Body of pancreas (tissue), 4 donors: ENCODE results near the gene RSPO1. TPM values are rescaled to one million over a fixed set of nuclear protein-coding genes. Genes with fewer than 3 reads are reported as not detected.

Experiments used
- ATAC-seq: fragments of 150-250 bp; one replicate; pipeline ENCODE4 v1.9.1; 2016
- DNase-seq, 4 donors: peaks; one replicate each; pipeline ENCODE4 v3.0.0-alpha.2; 2019
- H3K27ac ChIP-seq, 4 donors: fragments of 200-600 bp; sonication (generic); 1 replicate in 3 of 4; 2 replicates in 1 of 4; pipeline versions ENCODE4 v1.5.1 to v1.6.1; 2016 to 2019; ENCODE audit warnings: mild to moderate bottlenecking in 1 of 4, mixed read lengths in 1 of 4, moderate library complexity in 1 of 4
- H3K27me3 ChIP-seq, 2 donors: fragments of 200-600 bp; sonication (generic); one replicate each; pipeline ENCODE4 v1.6.0; 2016; ENCODE audit warnings: mild to moderate bottlenecking in 1 of 2
- H3K36me3 ChIP-seq, 2 donors: fragments of 200-600 bp; sonication (generic); replicated peaks in 1 of 2; 2 replicates each; pipeline ENCODE4 v1.5.1; 2016; ENCODE audit warnings: low read depth in 2 of 2; ENCODE audit not compliant: insufficient read depth in 1 of 2
- H3K4me1 ChIP-seq: fragments of 200-600 bp; sonication (generic); one replicate; pipeline ENCODE4 v1.6.0; 2016
- H3K4me3 ChIP-seq, 2 donors: fragments of 200-600 bp; sonication (generic); 1 replicate in 1 of 2; 2 replicates in 1 of 2; pipeline ENCODE4 v1.5.1; 2016 to 2019
- H3K9me3 ChIP-seq, 3 donors: fragments of 200-600 bp; sonication (generic); 1 replicate in 2 of 3; 2 replicates in 1 of 3; pipeline ENCODE4 v1.5.1; 2016
- POLR2A ChIP-seq, 3 donors: fragments of 450-650 bp; IDR thresholded peaks; one replicate each; pipeline ENCODE4 v1.6.1; 2016; ENCODE audit warnings: antibody characterized with exemption in 3 of 3, mild to moderate bottlenecking in 2 of 3
- WGBS, 2 donors: methylation state at CpG; one replicate each; pipeline ENCODE4 v1.1.5; 2017; 5-methylcytosine and 5-hydroxymethylcytosine counted together
- intact Hi-C: fragments of 100-400 bp; cut with DNase I; formaldehyde crosslinking; loops from one replicate; pipeline ENCODE4 v1.15.1; 2023
- total RNA-seq, 2 donors: library from RNA; depleted of rRNA; stranded (reverse); fragments of >200 nt; gene quantifications; one replicate each; pipeline ENCODE4 v1.1.0, GENCODE V29; 2016
- TF ChIP-seq, protein P1 (sequence below), 7 experiments: fragments of 450-650 bp in 4 of 7; fragments of 200-600 bp in 3 of 7; sonication (generic) in 3 of 7; IDR thresholded peaks; one replicate each; pipeline ENCODE4 v1.5.1; 2016 to 2019; ENCODE audit warnings: antibody characterized with exemption in 7 of 7

Gene RSPO1
- total RNA-seq, 2 donors from 2014 or later = 0.66 to 1.0 TPM

DNA sequence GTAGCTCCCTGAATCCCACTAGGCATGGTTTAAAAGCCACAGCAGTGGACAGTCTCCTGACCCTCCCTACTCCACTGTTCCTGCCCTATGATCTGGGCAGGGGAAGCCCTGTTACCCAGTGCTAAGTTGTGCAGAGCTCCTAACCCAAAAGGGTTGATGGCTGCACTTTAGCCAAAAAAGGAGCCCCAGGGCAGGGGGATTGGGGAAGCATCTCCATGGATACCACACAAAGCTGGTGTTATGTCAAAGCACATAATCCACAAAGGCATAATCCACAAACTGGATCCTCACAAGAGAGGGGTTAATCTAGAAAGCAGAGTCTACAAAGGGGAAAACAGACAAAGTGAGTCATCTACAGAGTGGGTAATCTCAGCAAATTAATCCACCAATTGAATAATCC, 5.7 kb downstream of the RSPO1 start:
- DNase-seq (no peak), ATAC-seq (no peak)
- Histone ChIP-seq H3K4me1 (no peaks in the 10 kb centered on the region), H3K36me3 (no peaks in the 10 kb centered on the region), H3K27ac (no peak overlapping the region), H3K9me3 (no peaks in the 10 kb centered on the region), H3K27me3 (peaks cover 0 to 14% of the 10 kb centered on the region in 2 donors), H3K4me3 (no peak overlapping the region)
- intact Hi-C loops = no loop called here
- TF ChIP-seq, protein P1, sequence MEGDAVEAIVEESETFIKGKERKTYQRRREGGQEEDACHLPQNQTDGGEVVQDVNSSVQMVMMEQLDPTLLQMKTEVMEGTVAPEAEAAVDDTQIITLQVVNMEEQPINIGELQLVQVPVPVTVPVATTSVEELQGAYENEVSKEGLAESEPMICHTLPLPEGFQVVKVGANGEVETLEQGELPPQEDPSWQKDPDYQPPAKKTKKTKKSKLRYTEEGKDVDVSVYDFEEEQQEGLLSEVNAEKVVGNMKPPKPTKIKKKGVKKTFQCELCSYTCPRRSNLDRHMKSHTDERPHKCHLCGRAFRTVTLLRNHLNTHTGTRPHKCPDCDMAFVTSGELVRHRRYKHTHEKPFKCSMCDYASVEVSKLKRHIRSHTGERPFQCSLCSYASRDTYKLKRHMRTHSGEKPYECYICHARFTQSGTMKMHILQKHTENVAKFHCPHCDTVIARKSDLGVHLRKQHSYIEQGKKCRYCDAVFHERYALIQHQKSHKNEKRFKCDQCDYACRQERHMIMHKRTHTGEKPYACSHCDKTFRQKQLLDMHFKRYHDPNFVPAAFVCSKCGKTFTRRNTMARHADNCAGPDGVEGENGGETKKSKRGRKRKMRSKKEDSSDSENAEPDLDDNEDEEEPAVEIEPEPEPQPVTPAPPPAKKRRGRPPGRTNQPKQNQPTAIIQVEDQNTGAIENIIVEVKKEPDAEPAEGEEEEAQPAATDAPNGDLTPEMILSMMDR (IDR thresholded peaks at IDR 0.05) = no peak
- TF ChIP-seq POLR2A (IDR thresholded peaks at IDR 0.05) = no peak

DNA sequence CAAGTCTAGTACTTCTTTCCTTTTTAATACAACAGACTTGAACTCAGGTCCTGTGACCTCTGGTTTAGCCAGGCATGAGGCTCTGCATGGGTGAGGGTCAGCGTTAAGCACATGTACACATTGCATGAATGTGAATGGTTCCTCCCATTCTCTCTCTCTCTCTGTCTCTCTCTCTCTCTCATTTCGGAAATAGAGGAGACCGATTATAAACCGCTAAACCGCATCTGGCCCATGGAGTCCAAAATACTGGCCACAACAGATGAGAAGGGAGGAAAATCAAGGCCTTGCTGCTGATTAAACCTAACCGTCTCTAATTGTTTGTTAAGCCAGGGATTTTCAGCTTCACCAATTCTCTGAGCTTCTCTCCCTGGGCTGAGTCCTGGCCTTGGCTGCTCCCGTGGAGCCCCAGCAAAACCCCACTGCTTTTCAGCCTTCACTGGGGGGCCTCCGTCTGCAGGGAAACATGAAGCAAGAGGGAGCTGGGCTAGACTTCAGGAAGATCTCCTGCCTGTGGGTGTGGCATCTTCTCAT, 6.6 kb downstream of the RSPO1 start:
- WGBS, 2 donors = 58 to 59% methylated on average over 7 to 8 of the region's 8 CpGs
- DNase-seq (no peak), ATAC-seq (no peak)
- TF ChIP-seq, protein P1 (IDR thresholded peaks at IDR 0.05) = no peak
- H3K27me3 ChIP-seq = peaks cover 0 to 5% of the 10 kb centered on the region in 2 donors
- intact Hi-C loops = no loop called here
- H3K27ac ChIP-seq = no peak overlapping the region
- no peaks in the 10 kb centered on the region for H3K4me1 ChIP-seq
- H3K36me3 ChIP-seq = no peaks in the 10 kb centered on the region
- no peaks in the 10 kb centered on the region for H3K9me3 ChIP-seq
- H3K4me3 ChIP-seq = no peak overlapping the region

GRCh38 chr1:37622131-37622530, 12.6 kb downstream of the RSPO1 start:
- peaks cover 0 to 4% of the 10 kb centered on the region in 2 donors for H3K27me3 ChIP-seq
- no peak for ATAC-seq
- intact Hi-C loops = no loop called here
- no peak overlapping the region for H3K27ac ChIP-seq
- H3K4me1 ChIP-seq = no peaks in the 10 kb centered on the region
- no peak overlapping the region for H3K4me3 ChIP-seq
- 31 to 38% methylated on average over 6 of the region's 6 CpGs for WGBS, 2 donors
- H3K9me3 ChIP-seq = no peaks in the 10 kb centered on the region
- no peak for DNase-seq
- no peaks in the 10 kb centered on the region for H3K36me3 ChIP-seq
- TF ChIP-seq POLR2A (IDR thresholded peaks at IDR 0.05) = no peak
- TF ChIP-seq, protein P1 (IDR thresholded peaks at IDR 0.05) = no peak

DNA sequence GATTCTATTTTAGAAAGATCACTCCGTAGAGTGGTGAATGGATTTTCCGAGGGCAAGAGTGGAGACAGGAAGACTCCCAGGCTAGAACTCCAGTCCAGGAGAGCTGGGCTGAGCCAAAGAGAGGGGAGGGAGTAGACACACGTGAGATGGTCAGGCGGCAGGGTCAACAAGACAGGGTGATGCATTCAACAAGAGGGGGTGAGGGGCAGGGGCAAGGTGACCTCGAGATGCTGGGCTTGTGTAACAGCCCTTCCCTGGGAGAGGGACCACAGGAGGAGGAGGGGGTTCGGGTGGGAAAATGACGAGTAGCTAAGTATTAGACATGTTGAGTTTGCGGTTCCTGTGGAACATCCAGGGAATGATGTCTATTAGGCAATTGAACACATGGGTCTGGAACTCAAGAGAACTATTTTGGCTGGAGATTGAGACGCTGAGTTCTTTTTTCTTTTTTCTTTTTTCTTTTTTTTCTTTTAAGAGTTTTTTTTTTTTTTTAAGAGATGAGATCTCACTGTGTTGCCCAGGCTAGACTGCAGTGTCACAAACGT, 13.3 kb downstream of the RSPO1 start:
- ATAC-seq = no peak
- intact Hi-C loops = no loop called here
- H3K4me3 ChIP-seq = no peak overlapping the region
- H3K4me1 ChIP-seq = no peaks in the 10 kb centered on the region
- 37 to 40% methylated on average over 10 of the region's 10 CpGs for WGBS, 2 donors
- H3K36me3 ChIP-seq = no peaks in the 10 kb centered on the region
- no peaks in the 10 kb centered on the region for H3K9me3 ChIP-seq
- peaks cover 0 to 4% of the 10 kb centered on the region in 2 donors for H3K27me3 ChIP-seq
- no peak for TF ChIP-seq POLR2A (IDR thresholded peaks at IDR 0.05)
- TF ChIP-seq, protein P1 (IDR thresholded peaks at IDR 0.05) = no peak
- H3K27ac ChIP-seq = no peak overlapping the region
- no peak for DNase-seq

GRCh38 chr1:37620707-37621106, 14.0 kb downstream of the RSPO1 start:
- DNase-seq = no peak
- intact Hi-C loops = no loop called here
- WGBS, 2 donors = 61 to 62% methylated on average over 6 of the region's 6 CpGs
- no peak for TF ChIP-seq POLR2A (IDR thresholded peaks at IDR 0.05)
- TF ChIP-seq, protein P1 (IDR thresholded peaks at IDR 0.05) = no peak
- ATAC-seq = no peak
- H3K36me3 ChIP-seq = no peaks in the 10 kb centered on the region
- H3K27ac ChIP-seq = no peak overlapping the region
- H3K4me1 ChIP-seq = no peaks in the 10 kb centered on the region
- no peak overlapping the region for H3K4me3 ChIP-seq
- no peaks in the 10 kb centered on the region for H3K9me3 ChIP-seq
- H3K27me3 ChIP-seq = peaks cover 0 to 4% of the 10 kb centered on the region in 2 donors
